GM18868 (cell line): ENCODE measurements around the gene FAS.
A peak's percentile ranks its signal among the peaks of the same experiment; 100 is the strongest.

Experiments used
- ATAC-seq: cut with Tn5 transposase; IDR thresholded peaks from one replicate; pipeline ENCODE4 v1.9.1; 2021; ENCODE audit warnings: mild to moderate bottlenecking, moderate library complexity; ENCODE audit not compliant: unreplicated experiment

FAS gene

DNA sequence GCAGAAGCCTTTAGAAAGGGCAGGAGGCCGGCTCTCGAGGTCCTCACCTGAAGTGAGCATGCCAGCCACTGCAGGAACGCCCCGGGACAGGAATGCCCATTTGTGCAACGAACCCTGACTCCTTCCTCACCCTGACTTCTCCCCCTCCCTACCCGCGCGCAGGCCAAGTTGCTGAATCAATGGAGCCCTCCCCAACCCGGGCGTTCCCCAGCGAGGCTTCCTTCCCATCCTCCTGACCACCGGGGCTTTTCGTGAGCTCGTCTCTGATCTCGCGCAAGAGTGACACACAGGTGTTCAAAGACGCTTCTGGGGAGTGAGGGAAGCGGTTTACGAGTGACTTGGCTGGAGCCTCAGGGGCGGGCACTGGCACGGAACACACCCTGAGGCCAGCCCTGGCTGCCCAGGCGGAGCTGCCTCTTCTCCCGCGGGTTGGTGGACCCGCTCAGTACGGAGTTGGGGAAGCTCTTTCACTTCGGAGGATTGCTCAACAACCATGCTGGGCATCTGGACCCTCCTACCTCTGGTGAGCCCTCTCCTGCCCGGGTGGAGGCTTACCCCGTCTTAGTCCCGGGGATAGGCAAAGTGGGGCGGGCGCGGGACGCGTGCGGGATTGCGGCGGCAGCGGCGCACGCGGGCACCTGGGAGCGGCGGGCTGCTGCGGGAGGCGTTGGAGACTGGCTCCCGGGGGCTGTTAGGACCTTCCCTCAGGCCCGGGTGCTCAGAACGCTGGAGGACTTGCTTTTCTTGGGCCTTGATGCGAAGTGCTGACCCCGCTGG lies at the start of gene FAS:
FAS (plus strand) TSS at position 415 of the 777 bp plus-strand sequence; CDS start at position 494, 79 bp downstream.
- peak; percentile 66 for ATAC-seq

DNA sequence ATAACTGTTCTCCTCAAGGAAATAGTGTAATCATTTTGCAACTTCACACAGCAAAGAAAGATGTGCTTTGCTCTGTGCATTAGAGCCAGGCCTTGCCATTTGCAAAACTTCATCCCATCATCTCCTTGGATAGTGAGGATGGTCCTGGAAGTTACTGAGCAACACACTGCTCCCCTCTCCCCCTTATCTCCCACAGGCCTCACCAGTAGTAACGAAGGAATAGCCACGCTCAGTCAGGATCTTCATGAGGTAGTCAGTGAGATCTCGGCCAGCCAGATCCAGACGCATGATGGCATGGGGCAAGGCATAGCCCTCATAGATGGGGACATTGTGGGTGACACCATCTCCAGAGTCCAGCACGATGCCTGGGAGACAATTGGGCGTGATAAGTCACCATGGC lies 49.6 kb upstream of the FAS start:
- no peak for ATAC-seq

DNA sequence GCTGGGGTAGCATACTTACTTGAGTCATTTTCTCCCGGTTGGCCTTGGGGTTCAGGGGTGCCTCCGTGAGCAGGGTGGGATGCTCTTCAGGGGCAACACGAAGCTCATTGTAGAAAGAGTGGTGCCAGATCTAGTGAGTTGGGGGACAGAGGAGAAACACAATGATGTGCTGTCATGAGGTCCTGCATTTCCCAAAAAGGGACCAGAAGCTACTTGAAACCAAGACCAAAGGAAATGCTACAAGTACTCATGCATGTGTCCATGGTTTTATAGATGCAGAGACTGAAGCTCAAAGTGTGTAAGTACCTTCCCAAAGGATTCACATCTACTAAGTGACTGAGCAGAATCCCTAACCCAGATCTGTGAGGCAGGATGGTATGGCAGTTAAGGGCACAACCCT lies 46.8 kb upstream of the FAS start:
- ATAC-seq, result no peak

DNA sequence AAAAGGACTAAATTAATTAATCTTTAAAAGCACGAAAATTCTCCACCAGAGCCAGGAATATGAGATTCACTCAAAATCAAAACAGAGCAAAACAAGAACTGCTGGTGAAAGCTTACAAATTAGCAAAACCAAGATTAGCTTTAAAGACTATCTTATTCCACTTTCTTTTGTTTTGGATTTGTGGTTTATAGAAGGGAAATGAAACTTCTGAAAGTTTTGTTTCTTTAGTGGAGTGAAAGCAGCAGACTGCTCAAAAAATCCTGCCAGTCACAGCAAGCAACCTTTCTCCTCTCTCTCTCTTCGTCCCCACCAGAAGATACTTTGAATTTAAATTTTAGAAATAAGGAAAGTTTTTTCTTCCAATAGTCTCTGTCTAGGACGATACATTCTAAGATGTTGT lies 45.8 kb upstream of the FAS start:
- peak; percentile 74 for ATAC-seq

DNA sequence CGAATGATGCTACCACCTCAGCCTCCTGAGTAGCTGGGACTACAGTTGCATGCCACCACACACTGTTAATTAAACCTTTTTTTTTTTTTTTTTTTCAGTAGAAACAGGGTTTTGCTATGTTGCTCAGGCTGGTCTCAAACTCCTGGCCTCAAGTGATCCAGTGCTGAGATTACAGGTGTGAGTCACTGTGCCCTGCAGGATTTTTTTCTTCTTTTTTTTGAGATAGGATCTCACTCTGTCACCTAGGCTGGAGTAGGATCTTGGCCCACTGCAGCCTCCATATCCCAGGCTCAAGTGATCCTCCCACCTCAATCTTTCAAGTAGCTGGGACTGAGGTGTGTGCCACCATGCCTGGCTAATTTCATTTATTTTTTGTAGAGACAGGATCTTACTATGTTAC lies 44.4 kb upstream of the FAS start:
- no peak for ATAC-seq

DNA sequence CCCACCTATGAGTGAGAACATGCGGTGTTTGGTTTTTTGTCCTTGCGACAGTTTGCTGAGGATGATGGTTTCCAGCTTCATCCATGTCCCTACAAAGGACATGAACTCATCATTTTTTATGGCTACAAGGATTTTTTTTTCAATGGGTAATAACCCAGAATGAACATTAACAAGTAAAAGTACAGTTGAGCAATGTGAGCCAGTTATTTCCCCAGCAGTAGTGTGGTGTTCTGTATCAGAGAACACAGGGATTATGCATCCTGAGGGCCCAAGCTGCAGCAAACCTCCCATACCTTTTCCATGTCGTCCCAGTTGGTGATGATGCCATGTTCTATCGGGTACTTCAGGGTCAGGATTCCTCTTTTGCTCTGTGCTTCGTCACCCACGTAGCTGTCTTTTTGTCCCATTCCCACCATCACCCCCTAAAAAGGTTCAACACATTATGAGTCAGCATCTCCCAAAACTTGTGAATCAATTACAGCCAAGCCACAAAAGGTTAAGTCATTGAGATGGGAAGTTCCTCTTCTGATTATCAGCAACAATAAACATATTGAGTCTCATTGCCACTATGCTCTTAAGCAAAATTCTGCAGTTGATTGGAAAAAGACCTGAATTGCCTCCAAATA lies 43.5 kb upstream of the FAS start:
- ATAC-seq, result no peak

DNA sequence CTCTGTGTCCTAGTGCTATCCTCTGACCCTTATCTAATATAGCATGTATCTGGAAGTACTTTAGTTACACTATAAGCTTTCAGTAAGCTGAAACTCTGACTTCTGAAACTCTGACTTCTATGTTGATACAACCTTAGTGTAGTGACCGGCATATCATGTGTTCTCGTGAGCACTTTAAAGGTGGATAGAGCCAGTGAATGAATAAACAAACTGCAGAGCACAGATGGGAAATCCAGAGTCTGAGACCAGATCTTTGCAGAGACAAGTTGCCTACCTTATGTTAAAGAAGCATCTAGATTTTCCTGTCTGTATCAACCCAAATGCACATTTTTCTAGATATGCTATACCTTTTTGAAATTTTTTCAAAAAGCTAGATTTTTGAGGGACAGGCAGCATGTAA lies 41.5 kb upstream of the FAS start:
- ATAC-seq, result no peak

DNA sequence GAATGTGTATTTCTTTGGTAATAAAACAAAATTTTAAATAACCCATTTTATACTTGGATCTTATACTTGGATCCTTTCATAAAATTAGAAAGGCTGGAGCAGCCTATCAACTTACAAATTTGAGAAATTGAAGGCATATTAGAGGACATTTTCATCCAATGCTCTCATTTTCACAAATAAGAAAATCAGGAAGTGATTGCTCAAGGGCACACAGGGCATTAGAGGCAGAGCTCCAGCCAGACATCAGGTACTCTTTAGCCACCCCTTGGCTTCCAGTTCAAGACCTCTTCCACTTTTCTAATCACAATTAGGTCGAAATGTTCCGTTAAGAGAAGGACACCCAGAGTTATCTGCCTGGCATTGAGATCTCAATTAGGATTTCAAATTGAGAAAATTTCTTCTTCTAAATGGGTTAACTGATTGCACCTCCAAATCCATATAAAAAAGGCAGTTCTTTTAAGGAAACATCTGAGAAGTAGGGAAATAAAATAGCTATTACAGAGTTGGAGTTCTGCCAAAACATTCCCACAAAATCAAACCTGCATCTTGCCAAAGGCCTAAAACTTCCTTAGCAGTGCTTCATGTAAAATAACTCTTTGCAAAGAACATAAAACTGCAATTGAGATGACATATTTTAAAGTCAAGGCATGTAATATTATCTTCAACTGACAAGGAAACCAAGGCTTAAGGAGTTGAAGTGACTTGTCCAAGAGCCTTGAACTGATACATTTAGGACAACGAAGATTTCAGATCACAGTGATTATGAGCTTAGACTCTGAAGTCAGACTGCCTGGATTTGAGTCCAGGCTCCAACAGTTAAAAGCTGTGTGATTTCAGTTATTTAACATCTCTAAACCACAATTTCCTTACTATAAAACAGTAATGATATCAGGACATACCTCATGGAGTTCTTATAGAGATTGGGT lies 40.4 kb upstream of the FAS start:
- ATAC-seq, result no peak

DNA sequence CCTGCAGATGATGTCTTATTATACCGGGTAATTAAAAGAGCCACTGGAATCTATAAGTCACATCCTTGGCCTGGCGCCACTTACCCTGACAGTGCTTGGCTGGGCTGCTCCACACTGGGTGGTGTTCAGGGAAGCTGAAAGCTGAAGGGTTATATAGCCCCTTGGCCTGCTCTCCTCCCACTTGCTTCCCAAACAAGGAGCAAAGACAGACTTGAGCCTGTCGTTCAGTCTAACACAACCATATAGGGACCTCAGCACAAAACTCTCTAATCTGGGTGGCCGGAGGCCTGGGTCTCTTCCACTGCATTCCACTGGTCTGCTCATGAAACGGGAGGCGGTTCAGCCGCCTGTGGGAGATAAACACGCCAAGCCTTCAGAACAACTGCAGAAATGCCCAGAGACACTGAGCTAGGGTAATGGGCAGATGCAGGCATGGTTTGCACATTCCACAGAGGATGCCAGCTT lies 37.9 kb upstream of the FAS start, which contains the start of gene ACTA2:
ACTA2 (minus strand) TSS at position 127 of the 465 bp plus-strand sequence. CDS start 3,843 bp downstream, outside the sequence.
- ATAC-seq, result no peak

DNA sequence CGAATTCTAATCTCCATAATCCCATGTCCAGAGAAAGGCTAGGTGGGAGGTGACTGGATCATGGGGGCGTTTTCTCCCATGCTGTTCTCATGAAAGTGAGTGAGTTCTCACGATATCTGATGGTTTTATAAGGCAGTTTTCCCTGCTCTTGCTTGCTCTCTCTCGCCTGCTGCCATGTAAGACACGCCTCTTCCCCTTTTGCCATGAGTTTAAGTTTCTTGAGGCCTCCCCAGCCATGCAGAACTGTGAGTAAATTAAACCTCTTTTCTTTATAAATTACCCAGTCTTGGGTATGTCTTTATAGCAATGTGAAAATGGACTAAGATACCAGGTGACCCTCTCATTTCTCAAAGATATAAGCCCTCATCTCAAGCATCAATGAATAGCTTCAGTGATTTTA lies 36.9 kb upstream of the FAS start:
- no peak for ATAC-seq

DNA sequence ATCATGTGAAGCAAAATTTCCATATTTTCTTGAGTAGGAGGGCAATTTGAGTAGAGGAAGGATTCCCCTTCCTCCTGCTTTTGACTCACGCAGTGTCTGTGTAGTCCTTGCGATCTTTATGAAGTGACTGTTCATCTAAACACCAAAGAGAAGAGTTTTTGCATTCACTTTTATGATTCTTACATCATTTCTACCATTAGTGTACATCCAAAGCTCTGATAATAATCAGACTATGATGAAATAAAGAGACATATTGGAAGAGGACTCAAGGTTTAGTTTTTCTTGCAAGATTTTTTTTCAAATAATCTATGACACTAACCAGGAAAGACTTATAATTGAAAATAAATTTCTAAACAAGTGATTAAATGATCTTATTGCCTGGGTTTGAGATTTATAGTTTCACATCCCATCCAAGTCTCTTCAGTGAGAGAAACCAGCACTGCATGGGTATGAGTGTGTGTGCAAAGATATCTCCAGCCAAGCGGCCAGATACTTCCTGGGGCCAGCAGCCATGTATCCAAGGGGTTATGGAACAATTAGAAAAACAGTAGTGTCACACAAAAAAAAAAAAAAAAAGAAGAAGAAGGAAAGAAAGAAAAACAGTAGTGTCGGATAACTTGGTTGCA lies 36.0 kb upstream of the FAS start:
- ATAC-seq, result no peak

DNA sequence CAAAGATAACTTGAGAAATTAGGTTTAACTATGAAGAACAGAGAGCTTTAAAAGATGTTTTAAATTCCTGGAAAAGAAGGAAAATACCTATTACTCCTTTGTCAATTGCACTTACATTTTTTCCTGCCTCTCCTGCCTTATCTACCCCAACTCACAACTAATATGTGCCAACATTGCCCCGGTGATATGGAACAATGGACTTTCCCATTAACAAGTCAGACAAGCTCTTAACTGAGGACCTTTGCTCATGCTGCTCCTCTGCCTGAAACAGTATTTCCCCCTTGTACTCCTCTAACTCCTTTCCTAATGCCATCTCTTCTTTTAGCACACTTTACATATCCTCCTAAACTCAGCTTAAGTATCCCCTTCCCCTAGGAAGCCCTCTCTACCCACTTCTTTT lies 33.2 kb upstream of the FAS start:
- no peak for ATAC-seq

DNA sequence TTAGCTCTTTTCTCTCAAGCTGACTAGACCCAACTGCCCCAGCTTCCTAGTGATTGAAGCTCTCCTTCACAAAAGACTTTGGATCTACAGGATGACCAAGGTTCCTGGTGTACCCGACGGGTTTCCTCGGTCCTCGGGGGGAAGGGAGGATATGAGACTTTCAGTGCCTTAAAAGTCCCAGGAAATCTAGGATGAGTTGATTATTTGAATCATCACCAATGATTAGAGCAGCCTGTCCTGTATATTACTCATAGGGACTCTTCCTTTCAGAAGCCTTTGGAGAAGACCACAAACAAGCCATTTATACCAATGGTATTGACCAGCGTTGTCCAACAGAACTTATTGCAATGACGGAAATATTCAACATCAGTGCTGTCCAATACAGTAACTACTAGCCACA lies 31.9 kb upstream of the FAS start:
- no peak for ATAC-seq

DNA sequence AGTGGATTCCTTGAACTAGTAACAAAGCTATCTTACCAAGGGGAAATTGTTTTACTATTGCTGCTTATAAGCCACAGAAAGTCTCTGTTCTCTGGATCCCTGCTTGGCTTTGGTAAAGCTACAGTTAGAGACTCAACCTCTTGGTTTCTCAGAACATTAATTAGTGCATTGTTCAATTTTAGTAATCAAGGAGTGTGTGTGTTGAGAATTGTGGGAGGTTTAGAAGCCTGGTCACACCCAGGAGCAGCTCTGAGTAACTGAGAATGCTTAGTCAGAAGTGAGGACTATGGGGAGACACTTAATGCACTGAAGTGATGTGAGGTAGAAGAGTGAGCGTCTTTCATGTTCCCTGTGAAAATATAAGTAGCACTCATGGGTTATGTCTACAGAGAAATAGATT lies 29.8 kb upstream of the FAS start:
- ATAC-seq, result no peak

DNA sequence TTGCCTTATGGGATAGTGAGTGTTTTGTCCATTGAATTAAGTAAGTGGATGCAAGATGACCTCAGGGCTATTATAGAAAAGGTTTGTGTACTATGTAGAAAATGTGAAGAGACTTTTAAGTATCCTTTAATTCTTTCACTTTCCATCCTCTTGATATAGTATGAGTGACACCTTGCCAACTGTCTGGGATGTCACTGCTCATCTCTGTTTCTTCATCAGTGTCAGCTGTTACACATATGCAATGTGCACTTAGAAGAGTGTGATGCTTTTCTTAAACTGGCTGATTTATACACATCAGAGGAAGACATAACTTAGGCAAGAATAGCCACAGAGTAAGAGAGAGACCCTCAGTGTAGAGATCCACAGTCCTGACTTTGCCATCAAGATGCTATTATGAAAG lies 29.3 kb upstream of the FAS start:
- no peak for ATAC-seq

DNA sequence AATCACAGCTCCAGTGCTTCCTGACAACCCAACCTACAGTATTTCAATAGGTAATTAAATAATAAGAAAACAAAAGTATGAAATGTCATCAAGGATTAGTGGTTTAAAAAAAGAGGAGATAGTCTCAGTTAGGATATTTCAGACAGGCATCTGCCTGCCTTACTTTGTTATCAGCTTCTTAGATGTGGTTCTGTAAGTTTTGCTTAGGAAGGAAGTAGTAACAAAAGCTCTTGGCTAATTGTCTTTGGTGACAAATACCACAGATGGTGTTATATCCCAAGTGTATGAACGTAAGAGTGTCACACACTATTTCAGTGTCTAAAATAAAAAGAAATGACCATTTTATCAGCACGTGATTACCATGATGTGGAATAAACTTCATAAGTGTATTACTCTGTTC lies 28.3 kb upstream of the FAS start:
- ATAC-seq, result no peak

DNA sequence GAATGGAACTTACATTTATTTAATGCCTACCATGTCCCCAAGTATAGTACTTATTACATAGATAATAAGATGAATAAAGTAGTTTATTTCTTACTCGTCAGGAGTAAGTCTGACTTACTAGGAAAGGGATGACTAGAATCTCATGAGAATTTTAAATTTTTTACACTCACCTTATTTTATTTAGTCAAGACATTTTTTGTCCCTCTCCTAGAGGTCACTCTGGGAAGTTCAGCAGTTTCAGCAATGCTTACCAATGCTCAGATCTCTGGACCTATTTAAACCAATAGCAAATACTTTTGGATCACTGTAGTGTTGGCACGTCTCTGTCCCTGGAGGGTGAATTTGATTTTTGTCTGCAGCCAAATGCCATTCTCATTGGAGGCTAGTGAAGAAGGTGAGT lies 27.3 kb upstream of the FAS start:
- no peak for ATAC-seq

DNA sequence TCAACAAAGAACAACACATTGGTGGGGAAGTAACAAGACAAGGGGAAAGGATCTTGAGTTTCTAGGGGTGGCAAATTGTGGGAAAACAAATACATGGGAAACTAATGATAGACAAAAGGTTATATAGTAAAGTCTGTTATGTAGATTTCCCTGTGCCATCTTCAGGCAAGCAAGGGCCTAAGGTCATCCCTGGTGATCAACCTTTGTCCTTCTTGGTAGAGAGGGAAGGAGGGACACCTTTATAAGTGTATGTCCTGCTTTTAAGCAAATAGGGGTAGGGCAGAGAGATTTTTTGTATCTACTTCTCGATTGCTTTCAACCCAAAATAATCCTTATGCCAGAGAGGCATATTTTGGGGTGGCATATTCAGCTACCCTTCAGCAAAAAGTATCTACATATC lies 26.2 kb upstream of the FAS start:
- no peak for ATAC-seq

DNA sequence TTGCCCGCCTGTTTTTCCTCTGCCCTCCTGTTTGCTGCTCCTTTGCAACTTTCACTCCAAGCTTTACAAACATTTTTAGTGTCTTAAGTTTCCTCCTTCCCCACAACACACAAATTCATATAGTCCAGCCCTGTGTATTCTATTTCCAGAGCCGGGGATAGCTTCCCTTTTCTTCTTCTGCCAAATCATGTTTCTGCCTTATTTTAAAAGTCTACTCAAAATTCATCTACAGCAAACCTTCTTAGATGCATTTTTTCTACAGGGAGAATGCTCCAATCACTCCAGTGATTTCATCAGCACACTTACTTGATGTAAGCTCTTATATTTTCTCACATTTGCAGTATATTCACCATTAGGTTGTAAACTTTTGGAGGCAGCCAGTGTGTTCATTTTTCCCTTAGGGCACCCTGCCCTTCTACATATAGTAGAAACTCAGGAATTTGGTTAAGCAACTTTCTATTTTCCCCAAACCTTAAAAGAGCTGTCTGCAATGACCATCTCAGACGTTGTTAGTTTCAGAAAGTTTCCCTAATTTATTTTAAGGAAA lies 25.7 kb upstream of the FAS start:
- ATAC-seq, result no peak

DNA sequence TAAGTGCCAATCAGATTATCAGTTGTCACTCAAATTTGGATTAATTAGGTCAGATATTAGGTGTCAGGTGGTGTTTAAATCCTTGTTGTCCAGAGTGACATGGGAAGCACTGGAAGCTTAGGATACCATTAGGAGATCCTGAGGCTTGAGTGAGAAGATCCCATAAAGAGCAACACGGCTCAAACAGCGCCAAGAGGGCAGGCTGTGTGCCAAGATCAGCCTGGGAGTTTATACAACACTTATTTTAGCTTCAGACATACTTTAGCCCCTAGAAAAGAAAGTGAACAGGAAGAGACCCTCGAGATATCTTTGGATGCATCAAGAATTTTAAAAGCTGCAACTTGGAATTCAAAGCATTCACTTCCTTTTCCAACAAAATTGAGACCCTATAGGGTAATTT lies 23.8 kb upstream of the FAS start:
- no peak for ATAC-seq

DNA sequence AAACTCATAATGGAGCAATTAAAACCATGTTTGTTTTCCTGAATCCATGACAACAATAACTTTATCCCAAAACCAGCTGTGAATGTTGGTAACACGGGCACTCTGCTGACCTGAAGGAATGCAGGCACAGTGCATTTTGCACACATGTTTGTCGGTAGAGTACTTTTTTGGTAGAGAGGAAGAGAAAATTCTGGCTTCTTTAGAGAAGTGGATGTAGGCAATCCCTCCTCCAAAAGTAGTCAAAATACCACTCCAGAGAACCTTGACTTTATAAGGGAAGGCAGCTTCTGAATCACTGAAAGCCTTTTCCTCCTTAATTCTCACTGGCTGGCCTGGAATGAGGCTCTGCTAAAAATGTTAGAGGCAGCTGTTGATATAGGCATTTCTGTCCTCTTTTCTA lies 22.2 kb upstream of the FAS start:
- ATAC-seq, result no peak
